ENCODE measurements around the gene PLEKHA7. TPM values are rescaled to one million over a fixed set of nuclear protein-coding genes. Genes with fewer than 3 reads are reported as not detected.

Gene PLEKHA7
- total and polyA plus RNA-seq, 2 of the 13 experiments (the other 11 are each of a cell fraction or from before 2014, with no cell fraction given): 17.5 to 18.7 TPM

DNA sequence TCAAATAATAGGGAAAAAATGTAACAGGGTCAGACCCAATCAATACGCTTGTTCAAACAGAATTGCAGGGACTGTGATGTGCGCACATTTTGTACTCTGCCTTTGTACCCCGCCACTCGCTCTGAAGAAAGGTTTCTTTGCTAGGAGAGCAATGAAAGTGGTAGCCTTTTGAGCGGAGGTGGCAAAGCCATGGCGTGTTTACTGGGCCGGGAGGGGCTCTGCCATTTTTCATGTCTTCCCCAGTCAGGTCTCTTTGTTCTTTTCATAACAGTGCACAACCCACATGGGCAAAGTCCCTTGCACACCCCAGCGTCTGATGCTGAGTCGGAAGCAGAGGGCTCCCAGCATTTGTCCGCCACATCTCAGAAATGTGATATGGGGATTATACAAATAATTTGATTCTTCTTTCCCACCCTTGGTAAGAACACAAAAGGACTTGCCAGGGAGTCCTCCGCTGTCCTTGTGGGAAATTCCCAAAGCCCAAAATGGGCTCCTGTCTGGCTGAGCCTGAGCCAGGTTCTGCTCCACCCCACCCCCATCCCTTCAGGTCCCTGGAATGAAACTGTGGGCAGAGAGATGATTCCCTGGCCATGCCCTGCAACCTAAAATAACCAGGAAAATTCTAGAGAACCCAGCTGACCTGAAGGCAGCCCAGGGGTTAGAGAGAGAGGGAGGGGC lies 239.1 kb downstream of the PLEKHA7 start (continued):
- TF ChIP-seq PAX8 (CRISPR knock-in tag; IDR thresholded peaks at IDR 0.05; ENCODE audit: borderline replicate concordance): no peak
- TF ChIP-seq, protein P1, sequence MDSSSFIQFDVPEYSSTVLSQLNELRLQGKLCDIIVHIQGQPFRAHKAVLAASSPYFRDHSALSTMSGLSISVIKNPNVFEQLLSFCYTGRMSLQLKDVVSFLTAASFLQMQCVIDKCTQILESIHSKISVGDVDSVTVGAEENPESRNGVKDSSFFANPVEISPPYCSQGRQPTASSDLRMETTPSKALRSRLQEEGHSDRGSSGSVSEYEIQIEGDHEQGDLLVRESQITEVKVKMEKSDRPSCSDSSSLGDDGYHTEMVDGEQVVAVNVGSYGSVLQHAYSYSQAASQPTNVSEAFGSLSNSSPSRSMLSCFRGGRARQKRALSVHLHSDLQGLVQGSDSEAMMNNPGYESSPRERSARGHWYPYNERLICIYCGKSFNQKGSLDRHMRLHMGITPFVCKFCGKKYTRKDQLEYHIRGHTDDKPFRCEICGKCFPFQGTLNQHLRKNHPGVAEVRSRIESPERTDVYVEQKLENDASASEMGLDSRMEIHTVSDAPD (CRISPR knock-in tag; IDR thresholded peaks at IDR 0.05): no peak
- TF ChIP-seq TMF1 (CRISPR knock-in tag; IDR thresholded peaks at IDR 0.05; ENCODE audit: low read depth): no peak
- TF ChIP-seq MXI1 (IDR thresholded peaks at IDR 0.05; ENCODE audit: borderline replicate concordance, low read depth, low read length): no peak
- no peak; the same call in 1 of the 2 replicates for TF ChIP-seq ZNF33B (CRISPR knock-in tag; IDR thresholded peaks at IDR 0.05)
- 0 out of 2 replicates have a peak, but pooled peaks have one; percentile 52 for TF ChIP-seq MEIS2 (CRISPR knock-in tag; IDR thresholded peaks at IDR 0.05)
- no peak for TF ChIP-seq ZNF660 (CRISPR knock-in tag; IDR thresholded peaks at IDR 0.05; ENCODE audit: borderline replicate concordance, low read depth)
- TF ChIP-seq ZNF337 (CRISPR knock-in tag; IDR thresholded peaks at IDR 0.05; ENCODE audit: borderline replicate concordance, low read depth): no peak
- no peak for TF ChIP-seq SRSF9 (IDR thresholded peaks at IDR 0.05; ENCODE audit: borderline replicate concordance, insufficient read depth, low read depth, low read length, poor library complexity, severe bottlenecking)
- TF ChIP-seq ZNF737 (CRISPR knock-in tag; IDR thresholded peaks at IDR 0.05; ENCODE audit: borderline replicate concordance): no peak
- peak; percentile 43; the same call in 1 of the 2 replicates for TF ChIP-seq HOXA3 (CRISPR knock-in tag; IDR thresholded peaks at IDR 0.05)
- TF ChIP-seq ZNF124 (CRISPR knock-in tag; IDR thresholded peaks at IDR 0.05): no peak
- TF ChIP-seq AHR (CRISPR knock-in tag; IDR thresholded peaks at IDR 0.05): no peak
- TF ChIP-seq TOPORS (CRISPR knock-in tag; IDR thresholded peaks at IDR 0.05): 0 out of 2 replicates have a peak, but pooled peaks have one; percentile 62
- TF ChIP-seq ELF1 (CRISPR knock-in tag; IDR thresholded peaks at IDR 0.05): peak; percentile 8; the same call in 1 of the 2 replicates
- TF ChIP-seq MAFK (conservative IDR thresholded peaks at IDR 0.05 in 1 of 2, IDR thresholded peaks at IDR 0.05 in 1 of 2; ENCODE audit: low read length in 2 of 2): no peak
- TF ChIP-seq ZNF333 (CRISPR knock-in tag; IDR thresholded peaks at IDR 0.05; ENCODE audit: borderline replicate concordance): no peak
- peak; percentile 32; the same call in 1 of the 2 replicates for TF ChIP-seq REPIN1 (CRISPR knock-in tag; IDR thresholded peaks at IDR 0.05; ENCODE audit: borderline replicate concordance, low read depth)
- no peak for TF ChIP-seq ZKSCAN1 (IDR thresholded peaks at IDR 0.05; ENCODE audit: low read length)
- peak; percentile 91 for TF ChIP-seq ZNF710 (CRISPR knock-in tag; IDR thresholded peaks at IDR 0.05; ENCODE audit: borderline replicate concordance)
- no peak for TF ChIP-seq ZNF615 (CRISPR knock-in tag; IDR thresholded peaks at IDR 0.05; ENCODE audit: borderline replicate concordance)
- no peak for TF ChIP-seq ZSCAN22 (CRISPR knock-in tag; IDR thresholded peaks at IDR 0.05)
- no peak for TF ChIP-seq MTF2 (CRISPR knock-in tag; IDR thresholded peaks at IDR 0.05; ENCODE audit: borderline replicate concordance)
- peak; percentile 88 for TF ChIP-seq ZBTB43 (CRISPR knock-in tag; conservative IDR thresholded peaks at IDR 0.05)
- no peak for TF ChIP-seq CENPT (CRISPR knock-in tag; IDR thresholded peaks at IDR 0.05; ENCODE audit: low read depth)
- peak; percentile 52 for TF ChIP-seq ATF1 (CRISPR knock-in tag; IDR thresholded peaks at IDR 0.05)
